Transverse colon (tissue), 4 donors: ENCODE data around the gene CILP. TPM values are rescaled to one million over a fixed set of nuclear protein-coding genes. Genes with fewer than 3 reads are reported as not detected.

ENCODE experiments used
- DNase-seq: peaks from one replicate; pipeline ENCODE4 v3.0.0-alpha.2; 2019
- H3K27ac ChIP-seq, 4 donors: fragments of 200-600 bp; sonication (generic); 2 replicates each; pipeline ENCODE4 v1.5.1; 2016 to 2018; ENCODE audit warnings: inconsistent platforms in 4 of 4
- H3K27me3 ChIP-seq: fragments of 200-600 bp; sonication (generic); 2 replicates; pipeline ENCODE4 v1.5.1; 2017; ENCODE audit warnings: inconsistent platforms
- H3K36me3 ChIP-seq, 4 donors: fragments of 200-600 bp; sonication (generic); 2 replicates each; pipeline ENCODE4 v1.5.1; 2017 to 2019; ENCODE audit warnings: inconsistent platforms in 4 of 4
- H3K4me1 ChIP-seq, 4 donors: fragments of 200-600 bp; sonication (generic); 2 replicates each; pipeline ENCODE4 v1.5.1; 2017 to 2020; ENCODE audit warnings: inconsistent platforms in 4 of 4
- H3K4me3 ChIP-seq, 4 donors: fragments of 200-600 bp; sonication (generic); 1 replicate in 1 of 4; 2 replicates in 3 of 4; pipeline versions ENCODE4 v1.5.1 to v1.6.1; 2017 to 2019; ENCODE audit warnings: inconsistent platforms in 4 of 4
- H3K9me3 ChIP-seq, 2 donors: fragments of 200-600 bp; sonication (generic); 2 replicates each; pipeline ENCODE4 v1.5.1; 2017 to 2019; ENCODE audit warnings: inconsistent platforms in 2 of 2
- EP300 ChIP-seq: sonication (generic); formaldehyde crosslinking; IDR thresholded peaks from one replicate; pipeline ENCODE4 v1.6.1; 2017; ENCODE audit warnings: antibody characterized with exemption, low read depth
- POLR2A ChIP-seq: fragments of 450-650 bp; IDR thresholded peaks from one replicate; pipeline ENCODE4 v1.6.1; 2016; ENCODE audit warnings: antibody characterized with exemption, mild to moderate bottlenecking, moderate library complexity
- POLR2AphosphoS5 ChIP-seq, 3 donors: sonication (generic); formaldehyde crosslinking; IDR thresholded peaks; one replicate each; pipeline ENCODE4 v1.6.1; 2016; ENCODE audit warnings: antibody characterized with exemption in 3 of 3
- WGBS, 2 donors: methylation state at CpG; one replicate each; pipeline ENCODE4 v1.1.5; 2018; ENCODE audit warnings: low coverage in 1 of 2; 5-methylcytosine and 5-hydroxymethylcytosine counted together
- in situ Hi-C, 4 donors: fragments of 200-750 bp; cut with MboI; loops; one replicate each; pipeline versions ENCODE4 v1.15.0 to v1.15.1; 2017; ENCODE audit warnings: low sequenced_read_pairs in 3 of 4, low pct_ligation_motif_present in 1 of 4, low pct_unique_long_range_greater_than_20kb in 1 of 4
- intact Hi-C: fragments of 100-400 bp; cut with DNase I; formaldehyde crosslinking; loops from one replicate; pipeline ENCODE4 v1.15.1; 2023; ENCODE audit warnings: low total_unique reads
- total RNA-seq, 4 donors: library from RNA; depleted of rRNA; stranded (reverse); fragments of >200 nt; gene quantifications; one replicate each; pipeline ENCODE4 v1.1.0, GENCODE V29; 2016
- TF ChIP-seq, protein P1 (sequence below), 5 experiments: fragments of 200-600 bp in 3 of 5; fragments of 450-650 bp in 2 of 5; sonication (generic) in 3 of 5; IDR thresholded peaks; 1 replicate in 2 of 5; 2 replicates in 3 of 5; pipeline ENCODE4 v1.5.1; 2016 to 2017; ENCODE audit warnings: antibody characterized with exemption in 5 of 5, inconsistent platforms in 3 of 5, mild to moderate bottlenecking in 2 of 5, moderate library complexity in 1 of 5

Gene CILP
- total RNA-seq, 4 donors from 2014 or later, result 8.1 to 89.6 (median 18.5) TPM

DNA sequence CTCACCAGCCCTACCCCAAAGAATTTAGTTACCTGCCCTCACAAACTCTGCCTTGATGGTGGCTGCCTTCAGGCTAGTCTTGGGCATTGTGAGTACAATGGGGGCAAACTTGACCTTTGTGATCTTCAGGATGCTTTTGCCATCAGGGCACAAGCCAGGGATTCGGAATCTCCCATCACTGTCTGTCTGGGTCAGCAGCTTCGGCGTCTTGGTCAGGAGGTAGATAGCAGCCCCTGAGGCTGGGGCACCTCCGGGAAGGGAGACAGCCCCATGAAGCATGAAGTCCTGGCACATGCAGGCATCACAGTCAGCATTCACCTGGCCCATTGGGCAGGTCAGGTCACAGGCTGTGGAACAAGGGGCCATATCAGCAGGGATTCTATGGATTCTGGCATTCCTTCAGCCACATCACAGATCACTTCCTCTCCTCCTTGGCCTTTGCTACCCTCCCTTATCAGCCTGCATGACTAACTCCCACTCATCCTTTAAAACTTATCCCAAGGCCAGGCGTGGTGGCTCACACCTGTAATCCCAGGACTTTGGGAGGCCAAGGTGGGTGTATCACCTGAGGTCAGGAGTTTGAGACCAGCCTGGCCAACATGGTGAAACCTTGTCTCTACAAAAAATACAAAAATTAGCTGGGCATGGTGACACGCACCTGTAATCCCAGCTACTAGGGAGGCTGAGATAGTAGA lies 6.9 kb downstream of the CILP start:
- 80 to 95% methylated on average over 1 to 6 of the region's 6 CpGs for WGBS, 2 donors
- H3K4me1 ChIP-seq, result no peaks in the 10 kb centered on the region
- H3K27me3 ChIP-seq, result no peaks in the 10 kb centered on the region
- intact Hi-C loops (no loop called here), in situ Hi-C loops (no loop called here)
- H3K27ac ChIP-seq, result no peak overlapping the region
- TF ChIP-seq POLR2A (no peak), EP300 (no peak), POLR2AphosphoS5 (IDR thresholded peaks at IDR 0.05) (no peak)
- TF ChIP-seq, protein P1, sequence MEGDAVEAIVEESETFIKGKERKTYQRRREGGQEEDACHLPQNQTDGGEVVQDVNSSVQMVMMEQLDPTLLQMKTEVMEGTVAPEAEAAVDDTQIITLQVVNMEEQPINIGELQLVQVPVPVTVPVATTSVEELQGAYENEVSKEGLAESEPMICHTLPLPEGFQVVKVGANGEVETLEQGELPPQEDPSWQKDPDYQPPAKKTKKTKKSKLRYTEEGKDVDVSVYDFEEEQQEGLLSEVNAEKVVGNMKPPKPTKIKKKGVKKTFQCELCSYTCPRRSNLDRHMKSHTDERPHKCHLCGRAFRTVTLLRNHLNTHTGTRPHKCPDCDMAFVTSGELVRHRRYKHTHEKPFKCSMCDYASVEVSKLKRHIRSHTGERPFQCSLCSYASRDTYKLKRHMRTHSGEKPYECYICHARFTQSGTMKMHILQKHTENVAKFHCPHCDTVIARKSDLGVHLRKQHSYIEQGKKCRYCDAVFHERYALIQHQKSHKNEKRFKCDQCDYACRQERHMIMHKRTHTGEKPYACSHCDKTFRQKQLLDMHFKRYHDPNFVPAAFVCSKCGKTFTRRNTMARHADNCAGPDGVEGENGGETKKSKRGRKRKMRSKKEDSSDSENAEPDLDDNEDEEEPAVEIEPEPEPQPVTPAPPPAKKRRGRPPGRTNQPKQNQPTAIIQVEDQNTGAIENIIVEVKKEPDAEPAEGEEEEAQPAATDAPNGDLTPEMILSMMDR (IDR thresholded peaks at IDR 0.05), result no peak
- H3K36me3 ChIP-seq, result no peaks in the 10 kb centered on the region
- H3K9me3 ChIP-seq, result no peaks in the 10 kb centered on the region
- DNase-seq, result no peak
- H3K4me3 ChIP-seq, result no peak overlapping the region

DNA sequence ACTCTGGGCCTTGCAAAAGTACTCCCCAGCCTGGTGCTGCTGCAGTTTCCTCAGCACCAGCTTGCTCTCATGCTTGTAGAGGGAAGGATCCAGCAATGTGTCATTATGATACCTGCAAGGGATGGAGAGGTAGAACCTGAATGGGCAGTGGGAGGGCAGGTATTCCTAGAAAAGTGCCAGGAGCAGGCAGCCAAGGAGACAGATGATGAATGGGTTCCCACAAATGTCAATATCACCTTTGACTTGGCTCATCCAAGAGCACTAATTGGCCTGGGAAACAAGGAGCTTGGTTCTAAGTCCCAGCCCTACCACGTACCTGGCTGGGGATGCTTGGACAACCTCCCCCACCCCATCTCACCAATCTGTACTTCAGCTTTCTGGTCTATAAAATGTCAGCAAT lies 9.4 kb downstream of the CILP start:
- Histone ChIP-seq H3K27me3 (no peaks in the 10 kb centered on the region), H3K27ac (no peak overlapping the region), H3K9me3 (no peaks in the 10 kb centered on the region), H3K4me1 (no peaks in the 10 kb centered on the region), H3K4me3 (no peak overlapping the region), H3K36me3 (no peaks in the 10 kb centered on the region)
- in situ Hi-C loops (no loop called here), intact Hi-C loops (no loop called here)
- TF ChIP-seq POLR2AphosphoS5 (IDR thresholded peaks at IDR 0.05) (no peak), EP300 (no peak), POLR2A (no peak)
- TF ChIP-seq, protein P1 (IDR thresholded peaks at IDR 0.05), result no peak
- no peak for DNase-seq
- WGBS, 2 donors, result 67 to 71% methylated on average over 1 of the region's 1 CpG

DNA sequence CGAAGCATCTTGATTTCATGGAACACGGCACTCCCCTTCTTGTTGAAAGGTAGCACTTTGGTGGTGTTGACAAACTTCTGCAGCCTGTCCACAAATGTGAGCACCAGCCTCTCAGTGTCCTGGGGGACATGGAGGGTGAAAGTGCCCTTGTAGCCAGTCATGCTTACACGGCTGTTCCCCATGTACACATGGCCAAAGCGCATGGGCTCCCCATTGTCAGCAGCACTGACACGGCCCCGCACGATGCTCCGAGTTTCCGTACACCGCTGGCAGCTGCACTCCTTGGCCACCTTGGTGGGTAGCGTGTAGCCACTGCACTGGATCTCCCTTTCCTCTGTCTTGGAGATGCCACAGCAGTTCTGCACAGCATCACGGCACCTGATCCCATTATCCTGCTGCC lies 12.7 kb downstream of the CILP start:
- in situ Hi-C loops (loop anchor here in 2 of 4 donors (10.0 kb wide), 1 partner anchor 66 kb away; no protein-coding TSS in a partner anchor), intact Hi-C loops (no loop called here)
- WGBS, 2 donors, result 92% methylated on average over 12 of the region's 12 CpGs; no CpG with 5 or more reads in 1 of the 2 donors

DNA sequence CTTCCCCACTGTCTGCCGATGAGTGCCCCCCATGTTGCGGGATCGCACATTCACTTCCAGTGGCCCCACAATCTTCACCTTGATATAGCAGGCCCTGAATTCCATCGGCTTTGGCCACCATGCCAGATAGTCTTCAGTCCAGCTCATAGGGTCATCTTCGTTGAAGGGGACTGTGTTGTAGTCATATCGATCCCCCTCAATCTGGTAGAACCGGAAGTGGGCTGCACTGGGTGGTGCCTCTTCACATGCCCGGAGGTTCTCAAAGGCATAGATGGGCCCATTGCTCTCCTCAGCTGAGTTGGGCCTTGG lies 14.0 kb downstream of the CILP start:
- H3K9me3 ChIP-seq, result no peaks in the 10 kb centered on the region
- DNase-seq, result no peak
- WGBS, 2 donors, result 99% methylated on average over 8 of the region's 8 CpGs; no CpG with 5 or more reads in 1 of the 2 donors
- no peak overlapping the region for H3K27ac ChIP-seq
- H3K4me3 ChIP-seq, result no peak overlapping the region
- intact Hi-C loops (no loop called here), in situ Hi-C loops (loop anchor here in 2 of 4 donors (10.0 kb wide), 1 partner anchor 68 kb away; no protein-coding TSS in a partner anchor)
- TF ChIP-seq EP300 (no peak), POLR2A (no peak), POLR2AphosphoS5 (IDR thresholded peaks at IDR 0.05) (no peak)
- TF ChIP-seq, protein P1 (IDR thresholded peaks at IDR 0.05), result no peak
- peaks cover 0 to 6% (median 0%) of the 10 kb centered on the region in 4 donors for H3K4me1 ChIP-seq
- no peaks in the 10 kb centered on the region for H3K36me3 ChIP-seq
- H3K27me3 ChIP-seq, result no peaks in the 10 kb centered on the region

More for the DNA sequence above, 12.7 kb downstream of the CILP start:
- Histone ChIP-seq H3K9me3 (no peaks in the 10 kb centered on the region), H3K27me3 (no peaks in the 10 kb centered on the region), H3K36me3 (no peaks in the 10 kb centered on the region), H3K27ac (no peak overlapping the region), H3K4me1 (peaks cover 0 to 6% (median 0%) of the 10 kb centered on the region in 4 donors), H3K4me3 (no peak overlapping the region)
- TF ChIP-seq, protein P1 (IDR thresholded peaks at IDR 0.05), result no peak
- TF ChIP-seq POLR2A (no peak), EP300 (no peak), POLR2AphosphoS5 (IDR thresholded peaks at IDR 0.05) (no peak)
- no peak for DNase-seq
